ENCODE data around the gene LKAAEAR1. TPM values are rescaled to one million over a fixed set of nuclear protein-coding genes. Genes with fewer than 3 reads are reported as not detected.

The LKAAEAR1 gene
- total and polyA plus RNA-seq, 2 of the 13 experiments (the other 11 are each of a cell fraction or from before 2014, with no cell fraction given) = not detected

- TF ChIP-seq ZNF496 (CRISPR knock-in tag; IDR thresholded peaks at IDR 0.05; ENCODE audit: insufficient replicate concordance) = no peak
- TF ChIP-seq PRDM4 (CRISPR knock-in tag; IDR thresholded peaks at IDR 0.05; ENCODE audit: borderline replicate concordance) = no peak
- no peak for TF ChIP-seq SIX4 (CRISPR knock-in tag; IDR thresholded peaks at IDR 0.05)
- TF ChIP-seq ETS1 (CRISPR knock-in tag; IDR thresholded peaks at IDR 0.05) = no peak
- no peak; the same call in 1 of the 2 replicates for TF ChIP-seq GATAD2A (CRISPR knock-in tag; IDR thresholded peaks at IDR 0.05)
- no peak for TF ChIP-seq ZNF580 (CRISPR knock-in tag; IDR thresholded peaks at IDR 0.05; ENCODE audit: borderline replicate concordance, low read depth)
- no peak for TF ChIP-seq FOXJ3 (CRISPR knock-in tag; IDR thresholded peaks at IDR 0.05; ENCODE audit: borderline replicate concordance)
- TF ChIP-seq IKZF4 (CRISPR knock-in tag; IDR thresholded peaks at IDR 0.05; ENCODE audit: borderline replicate concordance, low read depth, not compliant biosample characterization) = no peak
- TF ChIP-seq ZNF30 (CRISPR knock-in tag; IDR thresholded peaks at IDR 0.05) = no peak
- TF ChIP-seq ZNF251 (CRISPR knock-in tag; IDR thresholded peaks at IDR 0.05) = no peak
- 0 out of 2 replicates have a peak, but pooled peaks have one; percentile 78 for TF ChIP-seq ZNF605 (CRISPR knock-in tag; IDR thresholded peaks at IDR 0.05)
- no peak for TF ChIP-seq HNRNPUL1 (IDR thresholded peaks at IDR 0.05; ENCODE audit: low read depth, low read length)
- TF ChIP-seq ZNF101 (CRISPR knock-in tag; IDR thresholded peaks at IDR 0.05; ENCODE audit: borderline replicate concordance, low read depth) = no peak
- TF ChIP-seq ZNF720 (CRISPR knock-in tag; IDR thresholded peaks at IDR 0.05) = no peak
- TF ChIP-seq NFKB2 (CRISPR knock-in tag; IDR thresholded peaks at IDR 0.05; ENCODE audit: borderline replicate concordance) = no peak; the same call in 1 of the 2 replicates
- TF ChIP-seq ZNF282 (IDR thresholded peaks at IDR 0.05; ENCODE audit: partially characterized antibody) = no peak
- TF ChIP-seq PCBP1 (IDR thresholded peaks at IDR 0.05; ENCODE audit: borderline replicate concordance, low read depth, low read length) = no peak
- TF ChIP-seq ZNF709 (CRISPR knock-in tag; IDR thresholded peaks at IDR 0.05) = no peak
- TF ChIP-seq ZNF510 (CRISPR knock-in tag; IDR thresholded peaks at IDR 0.05; ENCODE audit: low read depth) = no peak
- no peak for TF ChIP-seq PHF20 (CRISPR knock-in tag; IDR thresholded peaks at IDR 0.05)
- no peak for TF ChIP-seq ZBTB4 (CRISPR knock-in tag; IDR thresholded peaks at IDR 0.05; ENCODE audit: borderline replicate concordance)
- TF ChIP-seq MIXL1 (CRISPR knock-in tag; IDR thresholded peaks at IDR 0.05) = no peak
- no peak for TF ChIP-seq CENPT (CRISPR knock-in tag; IDR thresholded peaks at IDR 0.05; ENCODE audit: low read depth)
- TF ChIP-seq E2F1 (CRISPR knock-in tag; IDR thresholded peaks at IDR 0.05) = no peak
- TF ChIP-seq POGZ (CRISPR knock-in tag; IDR thresholded peaks at IDR 0.05) = peak; percentile 34; the same call in 1 of the 2 replicates
Measured at GRCh38 chr20:64056639-64056888, 27.6 kb downstream of the LKAAEAR1 start (continued).

Data from HepG2 (cell line).